GM12892 (cell line): ENCODE data around the gene TMPRSS9.

Experiments used
- POLR2A ChIP-seq: IDR thresholded peaks from 2 replicates; pipeline ENCODE4 v1.6.1; 2011; ENCODE audit warnings: low read depth, low read length, control low read depth
- POLR2AphosphoS5 ChIP-seq: IDR thresholded peaks from 2 replicates; pipeline ENCODE4 v1.6.1; 2011; ENCODE audit warnings: low read depth, low read length, control low read depth

GRCh38 chr19:2399582-2399981 is 39.5 kb downstream of the TMPRSS9 start:
- TF ChIP-seq POLR2A (no peak), POLR2AphosphoS5 (no peak)
